Transverse colon (tissue), 3 donors: ENCODE results near the gene PDGFD.

Experiments
- CTCF ChIP-seq, 5 experiments: fragments of 200-600 bp in 3 of 5; fragments of 450-650 bp in 2 of 5; sonication (generic) in 3 of 5; IDR thresholded peaks; 1 replicate in 2 of 5; 2 replicates in 3 of 5; pipeline ENCODE4 v1.5.1; 2016 to 2017; ENCODE audit warnings: antibody characterized with exemption in 5 of 5, inconsistent platforms in 3 of 5, mild to moderate bottlenecking in 2 of 5, moderate library complexity in 1 of 5
- POLR2A ChIP-seq: fragments of 450-650 bp; IDR thresholded peaks from one replicate; pipeline ENCODE4 v1.6.1; 2016; ENCODE audit warnings: antibody characterized with exemption, mild to moderate bottlenecking, moderate library complexity

- TF ChIP-seq CTCF (IDR thresholded peaks at IDR 0.05) (no peak), POLR2A (no peak)
These were observed 34.6 kb upstream of the PDGFD start for GRCh38 chr11:104198576-104198975.
